ENCODE measurements around the gene TET2. TPM values are rescaled to one million over a fixed set of nuclear protein-coding genes. Genes with fewer than 3 reads are reported as not detected.

The TET2 gene
- total RNA-seq, 1 experiment from 2014 or later = 3.4 TPM

- Mint-ChIP-seq H3K27ac (no peak overlapping the region), H3K27me3 (ENCODE audit: low read depth) (peaks cover 19% of the 10 kb centered on the region), H3K9me3 (no peaks in the 10 kb centered on the region), H3K4me1 (peaks cover 5% of the 10 kb centered on the region), H3K4me3 (no peak overlapping the region), H3K36me3 (no peaks in the 10 kb centered on the region)
- ChIA-PET POLR2A (no interaction called here), CTCF (no interaction called here)
- ATAC-seq (no peak), DNase-seq (ENCODE audit: low spot score) (no peak)
- no peak for TF ChIP-seq SOX15 (CRISPR knock-in tag; IDR thresholded peaks at IDR 0.05)
- TF ChIP-seq CREB1 (CRISPR knock-in tag; IDR thresholded peaks at IDR 0.05) = no peak
- no peak for TF ChIP-seq SMAD3 (CRISPR knock-in tag; IDR thresholded peaks at IDR 0.05; ENCODE audit: borderline replicate concordance)
- TF ChIP-seq, protein P1, sequence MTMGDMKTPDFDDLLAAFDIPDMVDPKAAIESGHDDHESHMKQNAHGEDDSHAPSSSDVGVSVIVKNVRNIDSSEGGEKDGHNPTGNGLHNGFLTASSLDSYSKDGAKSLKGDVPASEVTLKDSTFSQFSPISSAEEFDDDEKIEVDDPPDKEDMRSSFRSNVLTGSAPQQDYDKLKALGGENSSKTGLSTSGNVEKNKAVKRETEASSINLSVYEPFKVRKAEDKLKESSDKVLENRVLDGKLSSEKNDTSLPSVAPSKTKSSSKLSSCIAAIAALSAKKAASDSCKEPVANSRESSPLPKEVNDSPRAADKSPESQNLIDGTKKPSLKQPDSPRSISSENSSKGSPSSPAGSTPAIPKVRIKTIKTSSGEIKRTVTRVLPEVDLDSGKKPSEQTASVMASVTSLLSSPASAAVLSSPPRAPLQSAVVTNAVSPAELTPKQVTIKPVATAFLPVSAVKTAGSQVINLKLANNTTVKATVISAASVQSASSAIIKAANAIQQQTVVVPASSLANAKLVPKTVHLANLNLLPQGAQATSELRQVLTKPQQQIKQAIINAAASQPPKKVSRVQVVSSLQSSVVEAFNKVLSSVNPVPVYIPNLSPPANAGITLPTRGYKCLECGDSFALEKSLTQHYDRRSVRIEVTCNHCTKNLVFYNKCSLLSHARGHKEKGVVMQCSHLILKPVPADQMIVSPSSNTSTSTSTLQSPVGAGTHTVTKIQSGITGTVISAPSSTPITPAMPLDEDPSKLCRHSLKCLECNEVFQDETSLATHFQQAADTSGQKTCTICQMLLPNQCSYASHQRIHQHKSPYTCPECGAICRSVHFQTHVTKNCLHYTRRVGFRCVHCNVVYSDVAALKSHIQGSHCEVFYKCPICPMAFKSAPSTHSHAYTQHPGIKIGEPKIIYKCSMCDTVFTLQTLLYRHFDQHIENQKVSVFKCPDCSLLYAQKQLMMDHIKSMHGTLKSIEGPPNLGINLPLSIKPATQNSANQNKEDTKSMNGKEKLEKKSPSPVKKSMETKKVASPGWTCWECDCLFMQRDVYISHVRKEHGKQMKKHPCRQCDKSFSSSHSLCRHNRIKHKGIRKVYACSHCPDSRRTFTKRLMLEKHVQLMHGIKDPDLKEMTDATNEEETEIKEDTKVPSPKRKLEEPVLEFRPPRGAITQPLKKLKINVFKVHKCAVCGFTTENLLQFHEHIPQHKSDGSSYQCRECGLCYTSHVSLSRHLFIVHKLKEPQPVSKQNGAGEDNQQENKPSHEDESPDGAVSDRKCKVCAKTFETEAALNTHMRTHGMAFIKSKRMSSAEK (CRISPR knock-in tag; IDR thresholded peaks at IDR 0.05; ENCODE audit: borderline replicate concordance) = no peak
Measured at GRCh38 chr4:105127170-105127445, 19.6 kb upstream of the TET2 start.

- DNase-seq (ENCODE audit: low spot score) (no peak), ATAC-seq (no peak)
- no peak for TF ChIP-seq CREB1 (CRISPR knock-in tag; IDR thresholded peaks at IDR 0.05)
- TF ChIP-seq E2F1 (CRISPR knock-in tag; IDR thresholded peaks at IDR 0.05) = no peak
- TF ChIP-seq, protein P2, sequence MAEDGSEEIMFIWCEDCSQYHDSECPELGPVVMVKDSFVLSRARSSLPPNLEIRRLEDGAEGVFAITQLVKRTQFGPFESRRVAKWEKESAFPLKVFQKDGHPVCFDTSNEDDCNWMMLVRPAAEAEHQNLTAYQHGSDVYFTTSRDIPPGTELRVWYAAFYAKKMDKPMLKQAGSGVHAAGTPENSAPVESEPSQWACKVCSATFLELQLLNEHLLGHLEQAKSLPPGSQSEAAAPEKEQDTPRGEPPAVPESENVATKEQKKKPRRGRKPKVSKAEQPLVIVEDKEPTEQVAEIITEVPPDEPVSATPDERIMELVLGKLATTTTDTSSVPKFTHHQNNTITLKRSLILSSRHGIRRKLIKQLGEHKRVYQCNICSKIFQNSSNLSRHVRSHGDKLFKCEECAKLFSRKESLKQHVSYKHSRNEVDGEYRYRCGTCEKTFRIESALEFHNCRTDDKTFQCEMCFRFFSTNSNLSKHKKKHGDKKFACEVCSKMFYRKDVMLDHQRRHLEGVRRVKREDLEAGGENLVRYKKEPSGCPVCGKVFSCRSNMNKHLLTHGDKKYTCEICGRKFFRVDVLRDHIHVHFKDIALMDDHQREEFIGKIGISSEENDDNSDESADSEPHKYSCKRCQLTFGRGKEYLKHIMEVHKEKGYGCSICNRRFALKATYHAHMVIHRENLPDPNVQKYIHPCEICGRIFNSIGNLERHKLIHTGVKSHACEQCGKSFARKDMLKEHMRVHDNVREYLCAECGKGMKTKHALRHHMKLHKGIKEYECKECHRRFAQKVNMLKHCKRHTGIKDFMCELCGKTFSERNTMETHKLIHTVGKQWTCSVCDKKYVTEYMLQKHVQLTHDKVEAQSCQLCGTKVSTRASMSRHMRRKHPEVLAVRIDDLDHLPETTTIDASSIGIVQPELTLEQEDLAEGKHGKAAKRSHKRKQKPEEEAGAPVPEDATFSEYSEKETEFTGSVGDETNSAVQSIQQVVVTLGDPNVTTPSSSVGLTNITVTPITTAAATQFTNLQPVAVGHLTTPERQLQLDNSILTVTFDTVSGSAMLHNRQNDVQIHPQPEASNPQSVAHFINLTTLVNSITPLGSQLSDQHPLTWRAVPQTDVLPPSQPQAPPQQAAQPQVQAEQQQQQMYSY (CRISPR knock-in tag; IDR thresholded peaks at IDR 0.05) = no peak
- no peak overlapping the region for H3K27ac Mint-ChIP-seq
- H3K4me3 Mint-ChIP-seq = no peak overlapping the region
- peaks cover 28% of the 10 kb centered on the region for H3K27me3 Mint-ChIP-seq (ENCODE audit: low read depth)
- H3K36me3 Mint-ChIP-seq = no peaks in the 10 kb centered on the region
- H3K4me1 Mint-ChIP-seq = no peaks in the 10 kb centered on the region
- CTCF ChIA-PET = no interaction called here
- no peaks in the 10 kb centered on the region for H3K9me3 Mint-ChIP-seq
- POLR2A ChIA-PET = no interaction called here
Measured at GRCh38 chr4:105128208-105128607, 18.5 kb upstream of the TET2 start.

DNA sequence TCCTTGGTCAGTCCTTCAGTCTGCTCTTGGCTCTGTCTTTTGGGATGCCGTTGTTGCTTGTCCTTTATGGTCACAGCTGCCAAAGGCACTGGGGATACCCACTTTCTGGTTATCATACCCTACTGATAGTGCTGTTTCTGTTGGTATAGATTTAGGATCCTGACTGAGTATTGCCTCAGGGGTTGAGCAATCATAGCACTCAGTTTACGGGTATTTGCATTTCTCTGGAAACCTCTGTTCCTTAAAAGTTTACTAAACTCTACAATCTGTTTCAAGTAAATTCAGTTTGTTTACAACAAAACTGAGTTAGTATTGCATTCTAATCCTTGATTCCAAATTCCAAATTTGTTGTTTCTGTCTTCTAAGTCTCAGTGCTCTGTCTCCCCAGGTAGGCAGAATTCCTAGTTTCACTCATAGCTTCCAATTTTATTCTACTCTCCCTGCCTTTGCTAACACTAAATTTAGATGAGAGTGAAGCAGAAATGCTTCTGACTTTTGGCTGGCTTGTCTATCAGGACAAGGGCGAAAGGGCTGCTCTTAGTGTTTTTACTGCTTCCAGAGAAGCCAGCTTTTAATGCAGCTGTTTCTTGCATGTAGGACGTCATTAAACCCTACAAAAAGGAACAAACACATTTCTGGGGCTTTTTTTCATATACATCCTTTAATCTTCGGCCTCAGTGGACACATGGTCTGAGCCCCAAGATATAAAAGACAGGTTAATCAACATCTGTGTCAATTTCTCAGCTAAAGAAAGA is 17.2 kb upstream of the TET2 start:
- no peaks in the 10 kb centered on the region for H3K9me3 Mint-ChIP-seq
- H3K36me3 Mint-ChIP-seq = no peaks in the 10 kb centered on the region
- peaks cover 30% of the 10 kb centered on the region for H3K27me3 Mint-ChIP-seq (ENCODE audit: low read depth)
- no peak for ATAC-seq
- no peak for DNase-seq (ENCODE audit: low spot score)
- no peak overlapping the region for H3K4me3 Mint-ChIP-seq
- no peak overlapping the region for H3K27ac Mint-ChIP-seq
- ChIA-PET CTCF (interaction anchor here (1.0 kb wide), 1 partner anchor 67 kb away, joined by 3 read pairs; no protein-coding TSS in a partner anchor), POLR2A (no interaction called here)
- no peaks in the 10 kb centered on the region for H3K4me1 Mint-ChIP-seq
- no peak for TF ChIP-seq MLX (CRISPR knock-in tag; IDR thresholded peaks at IDR 0.05)
- TF ChIP-seq MXD4 (CRISPR knock-in tag; IDR thresholded peaks at IDR 0.05; ENCODE audit: borderline replicate concordance) = no peak
- no peak for TF ChIP-seq ATF2 (CRISPR knock-in tag; IDR thresholded peaks at IDR 0.05; ENCODE audit: borderline replicate concordance, low read depth)
- TF ChIP-seq MAX (CRISPR knock-in tag; IDR thresholded peaks at IDR 0.05) = no peak
- no peak for TF ChIP-seq FOXP4 (CRISPR knock-in tag; IDR thresholded peaks at IDR 0.05)
- no peak for TF ChIP-seq ZNF425 (CRISPR knock-in tag; conservative IDR thresholded peaks at IDR 0.05)
- no peak for TF ChIP-seq NFYB (CRISPR knock-in tag; conservative IDR thresholded peaks at IDR 0.05; ENCODE audit: low read depth)

Data from WTC11 (cell line).